HepG2 (cell line): ENCODE results near the gene NME9. TPM values are rescaled to one million over a fixed set of nuclear protein-coding genes. Genes with fewer than 3 reads are reported as not detected.

Experiments
- DMAP1 ChIP-seq: IDR thresholded peaks from 2 replicates; pipeline ENCODE4 v1.6.1; 2016
- DZIP1 ChIP-seq: sonication (generic); formaldehyde crosslinking; IDR thresholded peaks from 2 replicates; pipeline ENCODE4 v1.5.0; 2020; ENCODE audit warnings: mild to moderate bottlenecking, missing genetic modification reagents
- GATAD1 ChIP-seq: IDR thresholded peaks from 2 replicates; pipeline ENCODE4 v1.6.1; 2016; ENCODE audit warnings: missing genetic modification reagents, missing compliant biosample characterization
- ISX ChIP-seq: sonication (generic); formaldehyde crosslinking; conservative IDR thresholded peaks from 2 replicates; pipeline ENCODE4 v1.5.0; 2020; ENCODE audit warnings: missing genetic modification reagents
- MLX ChIP-seq: IDR thresholded peaks from 2 replicates; pipeline ENCODE4 v1.6.1; 2016
- NFKB2 ChIP-seq: sonication (generic); formaldehyde crosslinking; IDR thresholded peaks from 2 replicates; pipeline ENCODE4 v1.4.0; 2020; ENCODE audit warnings: missing genetic modification reagents, borderline replicate concordance
- PRDM4 ChIP-seq: sonication (generic); formaldehyde crosslinking; IDR thresholded peaks from 2 replicates; pipeline ENCODE4 v1.9.0; 2021; ENCODE audit warnings: missing genetic modification reagents, borderline replicate concordance
- REPIN1 ChIP-seq: sonication (generic); formaldehyde crosslinking; IDR thresholded peaks from 2 replicates; pipeline ENCODE4 v1.8.0; 2022; ENCODE audit warnings: missing genetic modification reagents, low read depth, mild to moderate bottlenecking, borderline replicate concordance
- SIN3A ChIP-seq: IDR thresholded peaks from 2 replicates; pipeline ENCODE4 v1.6.1; 2011; ENCODE audit warnings: low read depth, mild to moderate bottlenecking, control low read depth, low read length, borderline replicate concordance
- TCF7L2 ChIP-seq: IDR thresholded peaks from 2 replicates; pipeline ENCODE4 v1.6.1; 2011; ENCODE audit warnings: mild to moderate bottlenecking, low read depth, low read length, moderate library complexity
- TP53 ChIP-seq: sonication (generic); formaldehyde crosslinking; conservative IDR thresholded peaks from 2 replicates; pipeline ENCODE4 v1.4.0; 2020; ENCODE audit warnings: missing genetic modification reagents
- TRIM24 ChIP-seq: sonication (generic); formaldehyde crosslinking; IDR thresholded peaks from 2 replicates; pipeline ENCODE4 v1.8.0; 2022; ENCODE audit warnings: mild to moderate bottlenecking, missing genetic modification reagents
- UBTF ChIP-seq: sonication (generic); formaldehyde crosslinking; IDR thresholded peaks from 2 replicates; pipeline ENCODE4 v1.4.0; 2020; ENCODE audit warnings: mild to moderate bottlenecking, missing genetic modification reagents
- YEATS4 ChIP-seq: sonication (generic); formaldehyde crosslinking; IDR thresholded peaks from 2 replicates; pipeline ENCODE4 v1.4.0; 2020; ENCODE audit warnings: missing genetic modification reagents, borderline replicate concordance
- ZBTB34 ChIP-seq: sonication (generic); formaldehyde crosslinking; IDR thresholded peaks from 2 replicates; pipeline ENCODE4 v1.8.0; 2022; ENCODE audit warnings: mild to moderate bottlenecking, missing genetic modification reagents
- ZNF383 ChIP-seq: sonication (generic); formaldehyde crosslinking; IDR thresholded peaks from 2 replicates; pipeline ENCODE4 v1.4.0; 2020; ENCODE audit warnings: missing genetic modification reagents, mild to moderate bottlenecking, borderline replicate concordance
- ZNF570 ChIP-seq: sonication (generic); formaldehyde crosslinking; IDR thresholded peaks from 2 replicates; pipeline ENCODE4 v1.4.0; 2020; ENCODE audit warnings: mild to moderate bottlenecking, missing genetic modification reagents, borderline replicate concordance
- ZNF644 ChIP-seq: IDR thresholded peaks from 2 replicates; pipeline ENCODE4 v1.6.1; 2016; ENCODE audit warnings: low read depth
- ZNF781 ChIP-seq: sonication (generic); formaldehyde crosslinking; IDR thresholded peaks from 2 replicates; pipeline ENCODE4 v1.5.1; 2020; ENCODE audit warnings: borderline replicate concordance, mild to moderate bottlenecking, missing genetic modification reagents; ENCODE audit errors: not compliant biosample characterization
- ZNF83 ChIP-seq: sonication (generic); formaldehyde crosslinking; IDR thresholded peaks from 2 replicates; pipeline ENCODE4 v1.4.0; 2020; ENCODE audit warnings: missing genetic modification reagents, mild to moderate bottlenecking, borderline replicate concordance
- polyA plus RNA-seq, 8 experiments: library from polyadenylated mRNA; depleted of rRNA in 3 of 8; stranded (reverse) in 7 of 8; unstranded in 1 of 8; fragments of >200 nt; fragmentation: Illumina TruSeq in 4 of 8; extraction: Trizol in 4 of 8; gene quantifications; 2 replicates each; pipeline versions ENCODE4 v1.2.1 to v1.2.3, GENCODE V29; 2011 to 2016; ENCODE audit warnings: low read depth in 4 of 8, missing spikeins in 1 of 8, mixed read lengths in 1 of 8; ENCODE audit not compliant: insufficient read depth in 1 of 8
- total RNA-seq, 5 experiments: library from RNA; depleted of rRNA; stranded (reverse); fragments of >200 nt; fragmentation: Illumina TruSeq; extraction: Trizol; gene quantifications; 2 replicates each; pipeline ENCODE4 v1.2.3, GENCODE V29; 2016; ENCODE audit warnings: low read depth in 1 of 5

NME9 gene
- total and polyA plus RNA-seq, 2 of the 13 experiments (the other 11 are each of a cell fraction or from before 2014, with no cell fraction given), result not detected

GRCh38 chr3:138347960-138348753, 18.5 kb upstream of the NME9 start, which contains the start of gene MRAS (continued):
- TF ChIP-seq DZIP1 (CRISPR knock-in tag) (no peak), MLX (CRISPR knock-in tag) (no peak), GATAD1 (CRISPR knock-in tag) (no peak; the same call in 1 of the 2 replicates), SIN3A (no peak), DMAP1 (CRISPR knock-in tag) (no peak), TP53 (no peak), TRIM24 (CRISPR knock-in tag) (no peak), ZNF570 (CRISPR knock-in tag) (no peak), NFKB2 (no peak), ZNF383 (no peak), ZNF644 (CRISPR knock-in tag) (no peak), ISX (CRISPR knock-in tag) (no peak), PRDM4 (CRISPR knock-in tag) (no peak), UBTF (CRISPR knock-in tag) (peak; percentile 83; the same call in 1 of the 2 replicates), ZNF781 (no peak), ZBTB34 (CRISPR knock-in tag) (no peak), YEATS4 (CRISPR knock-in tag) (peak; percentile 53; the same call in 1 of the 2 replicates), REPIN1 (peak; percentile 43; the same call in 1 of the 2 replicates), TCF7L2 (no peak), ZNF83 (CRISPR knock-in tag) (no peak)
